Measurements from ENCODE around the gene MERTK.

The MERTK gene

DNA sequence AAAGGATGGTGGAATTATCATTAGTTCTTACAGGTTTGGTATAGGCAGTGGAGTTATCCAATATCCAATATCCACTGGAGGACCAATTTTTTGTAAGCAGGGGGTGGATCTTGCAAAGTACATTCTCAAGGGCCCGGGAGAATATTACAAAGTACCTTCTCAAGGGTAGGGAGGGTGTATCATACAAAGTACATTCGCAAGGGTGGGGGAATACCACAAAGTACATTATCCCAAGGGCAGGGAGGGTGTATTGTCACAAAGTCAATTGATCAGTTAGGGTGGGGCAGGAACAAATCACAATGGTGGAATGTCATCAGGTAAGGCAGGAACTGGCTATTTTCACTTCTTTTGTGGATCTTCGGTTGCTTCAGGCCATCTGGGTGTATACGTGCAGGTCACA is 101.4 kb downstream of the MERTK start:
- H3K4me3 ChIP-seq (ENCODE audit: control insufficient read depth, low read depth, low read length): no peak overlapping the region
- DNase-seq (ENCODE audit: low read depth): no peak
- no peak for TF ChIP-seq CTCF (IDR thresholded peaks at IDR 0.05; ENCODE audit: control insufficient read depth, insufficient read depth, low read depth, low read length, missing control alignments)

DNA sequence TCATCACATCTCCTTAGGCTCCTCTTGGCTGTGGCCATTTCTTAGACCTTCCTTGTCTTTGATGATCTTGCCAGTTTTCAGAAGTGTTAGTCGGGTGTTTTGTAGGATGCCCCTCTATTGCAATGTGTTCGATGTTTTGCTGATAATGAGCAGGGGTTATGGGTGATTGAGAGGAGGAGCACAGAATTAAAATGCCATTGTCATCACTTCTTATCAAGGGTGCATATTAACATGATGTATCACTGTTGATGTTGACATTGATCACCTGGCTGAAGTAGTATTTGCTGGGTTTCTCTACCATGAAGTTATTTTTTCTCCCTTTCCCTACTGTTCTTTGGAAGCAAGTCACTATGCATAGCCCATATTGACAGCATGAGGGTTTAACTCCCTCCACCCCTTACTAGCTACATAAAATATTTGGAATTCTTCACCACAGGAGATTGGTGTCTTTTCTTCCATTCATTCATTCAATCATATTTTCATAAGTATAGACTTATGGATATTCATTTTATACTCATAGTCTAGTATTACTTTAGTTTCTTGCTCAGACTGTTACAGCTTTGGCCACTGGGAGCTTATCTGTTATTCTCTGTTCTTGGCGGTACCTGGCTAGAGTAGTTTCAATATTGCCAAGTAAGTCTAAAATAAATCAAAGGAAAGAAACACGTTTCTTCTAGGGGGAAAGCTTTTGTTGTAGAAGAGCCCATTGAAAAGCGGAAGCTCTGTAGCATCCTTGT is 102.2 kb downstream of the MERTK start:
- no peak overlapping the region for H3K4me3 ChIP-seq (ENCODE audit: control insufficient read depth, low read depth, low read length)
- no peak for DNase-seq (ENCODE audit: low read depth)

DNA sequence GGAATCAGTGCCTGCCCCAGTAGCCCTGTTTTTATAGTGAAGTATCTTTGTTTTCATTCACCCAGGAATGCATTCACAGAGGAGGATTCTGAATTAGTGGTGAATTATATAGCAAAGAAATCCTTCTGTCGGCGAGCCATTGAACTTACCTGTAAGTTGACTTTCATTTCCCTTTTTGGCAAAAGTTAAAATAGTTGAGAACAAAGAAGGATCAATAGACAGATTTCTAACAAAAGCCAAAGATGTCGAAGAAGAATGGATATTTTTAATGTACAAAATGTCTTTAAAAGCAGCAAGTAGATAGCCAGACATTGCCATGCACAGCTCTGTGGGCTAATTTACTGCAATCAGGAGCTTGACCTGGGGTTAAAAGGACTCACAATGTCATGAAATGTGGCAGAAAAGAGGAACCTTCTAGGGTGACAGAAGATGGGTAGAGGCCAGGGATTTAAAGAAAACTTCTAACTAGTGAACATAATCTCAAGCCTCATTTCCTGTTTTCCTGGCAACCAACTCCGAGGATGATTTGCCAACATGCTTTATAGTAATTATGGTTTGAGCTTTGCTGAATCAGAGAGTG is 102.8 kb downstream of the MERTK start:
- no peak overlapping the region for H3K4me3 ChIP-seq (ENCODE audit: control insufficient read depth, low read depth, low read length)
- no peak for DNase-seq (ENCODE audit: low read depth)
- TF ChIP-seq CTCF (IDR thresholded peaks at IDR 0.05; ENCODE audit: control insufficient read depth, insufficient read depth, low read depth, low read length, missing control alignments): no peak

More for the DNA sequence above, 102.2 kb downstream of the MERTK start:
- TF ChIP-seq CTCF (IDR thresholded peaks at IDR 0.05; ENCODE audit: control insufficient read depth, insufficient read depth, low read depth, low read length, missing control alignments): no peak

- no peak overlapping the region for H3K4me3 ChIP-seq (ENCODE audit: control insufficient read depth, low read depth, low read length)
- no peak for TF ChIP-seq CTCF (IDR thresholded peaks at IDR 0.05; ENCODE audit: control insufficient read depth, insufficient read depth, low read depth, low read length, missing control alignments)
- no peak for DNase-seq (ENCODE audit: low read depth)
These were observed 103.5 kb downstream of the MERTK start for GRCh38 chr2:112001942-112002341.

DNA sequence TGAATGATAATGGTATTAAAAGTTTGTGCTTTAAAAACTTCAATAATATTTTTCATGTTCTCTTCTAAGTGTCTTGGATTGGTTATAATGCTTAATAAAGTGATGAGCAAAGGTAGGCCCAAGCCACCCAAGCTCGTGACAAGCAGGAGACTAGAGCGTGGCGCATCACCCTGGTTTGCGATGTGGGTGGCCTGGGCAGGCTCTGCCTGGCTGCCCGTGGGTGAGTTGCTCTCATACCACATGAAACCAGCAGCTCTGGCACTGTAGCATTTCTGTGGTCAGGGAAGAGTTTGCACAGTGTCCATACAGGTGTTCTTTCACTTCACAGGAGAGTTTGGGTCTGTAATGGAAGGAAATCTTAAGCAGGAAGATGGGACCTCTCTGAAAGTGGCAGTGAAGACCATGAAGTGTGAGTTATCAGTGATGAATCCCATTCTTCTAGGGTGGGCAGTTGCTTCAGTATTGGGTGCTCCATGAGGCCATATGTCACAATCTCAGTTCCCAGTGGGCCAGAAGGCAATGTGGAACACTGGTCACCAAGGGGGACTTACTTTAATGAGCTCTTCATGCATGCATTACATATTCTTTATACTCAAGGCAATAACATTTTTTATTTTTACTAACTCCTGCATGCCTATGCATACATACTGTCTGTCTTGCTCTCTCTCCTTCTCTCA is 105.3 kb downstream of the MERTK start:
- TF ChIP-seq CTCF (IDR thresholded peaks at IDR 0.05; ENCODE audit: control insufficient read depth, insufficient read depth, low read depth, low read length, missing control alignments): no peak
- H3K4me3 ChIP-seq (ENCODE audit: control insufficient read depth, low read depth, low read length): no peak overlapping the region
- DNase-seq (ENCODE audit: low read depth): no peak

DNA sequence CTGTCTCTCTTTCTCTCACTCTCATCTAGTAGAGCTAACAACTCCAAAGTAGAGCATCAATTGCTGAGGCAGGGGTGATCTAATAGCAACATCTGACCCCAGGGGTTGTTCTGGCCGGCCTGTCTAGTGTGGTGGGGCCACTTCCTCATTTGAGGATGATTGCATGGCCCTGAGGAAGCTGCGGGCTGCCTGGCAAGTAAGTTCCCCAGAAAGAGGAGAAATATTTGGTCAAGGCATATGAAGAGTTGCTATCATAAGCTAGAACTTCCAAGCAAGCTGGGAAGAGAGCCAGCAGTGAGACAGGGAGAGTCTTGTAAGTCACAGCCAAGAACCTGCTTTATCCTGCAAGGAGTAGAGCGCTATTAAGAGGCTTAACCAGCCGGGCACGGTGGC is 105.8 kb downstream of the MERTK start:
- TF ChIP-seq CTCF (IDR thresholded peaks at IDR 0.05; ENCODE audit: control insufficient read depth, insufficient read depth, low read depth, low read length, missing control alignments): no peak
- no peak for DNase-seq (ENCODE audit: low read depth)

More for the DNA sequence above, 105.8 kb downstream of the MERTK start:
- H3K4me3 ChIP-seq (ENCODE audit: control insufficient read depth, low read depth, low read length): no peak overlapping the region

All from AG09309 (cell line).